ENCODE results near the gene STK4. TPM values are rescaled to one million over a fixed set of nuclear protein-coding genes. Genes with fewer than 3 reads are reported as not detected.
A peak's percentile ranks its signal among the peaks of the same experiment; 100 is the strongest.

Gene STK4
- total RNA-seq, 1 donor: 33.7 TPM

GRCh38 chr20:45113865-45114264 lies 147.6 kb downstream of the STK4 start:
- H3K79me2 ChIP-seq (ENCODE audit: insufficient read depth, low read length): no peaks in the 10 kb centered on the region
- H3K27me3 ChIP-seq (ENCODE audit: insufficient read depth, low read length): peaks cover 12% of the 10 kb centered on the region
- TF ChIP-seq, protein P1, sequence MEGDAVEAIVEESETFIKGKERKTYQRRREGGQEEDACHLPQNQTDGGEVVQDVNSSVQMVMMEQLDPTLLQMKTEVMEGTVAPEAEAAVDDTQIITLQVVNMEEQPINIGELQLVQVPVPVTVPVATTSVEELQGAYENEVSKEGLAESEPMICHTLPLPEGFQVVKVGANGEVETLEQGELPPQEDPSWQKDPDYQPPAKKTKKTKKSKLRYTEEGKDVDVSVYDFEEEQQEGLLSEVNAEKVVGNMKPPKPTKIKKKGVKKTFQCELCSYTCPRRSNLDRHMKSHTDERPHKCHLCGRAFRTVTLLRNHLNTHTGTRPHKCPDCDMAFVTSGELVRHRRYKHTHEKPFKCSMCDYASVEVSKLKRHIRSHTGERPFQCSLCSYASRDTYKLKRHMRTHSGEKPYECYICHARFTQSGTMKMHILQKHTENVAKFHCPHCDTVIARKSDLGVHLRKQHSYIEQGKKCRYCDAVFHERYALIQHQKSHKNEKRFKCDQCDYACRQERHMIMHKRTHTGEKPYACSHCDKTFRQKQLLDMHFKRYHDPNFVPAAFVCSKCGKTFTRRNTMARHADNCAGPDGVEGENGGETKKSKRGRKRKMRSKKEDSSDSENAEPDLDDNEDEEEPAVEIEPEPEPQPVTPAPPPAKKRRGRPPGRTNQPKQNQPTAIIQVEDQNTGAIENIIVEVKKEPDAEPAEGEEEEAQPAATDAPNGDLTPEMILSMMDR (IDR thresholded peaks at IDR 0.05; ENCODE audit: extremely low read depth, low read depth, low read length): no peak
- H3K4me3 ChIP-seq (ENCODE audit: insufficient read depth, low read length): no peak overlapping the region
- H3K36me3 ChIP-seq (ENCODE audit: insufficient read depth, low read length): no peaks in the 10 kb centered on the region
- no peak overlapping the region for H2AFZ ChIP-seq (ENCODE audit: low read length)
- no peaks in the 10 kb centered on the region for H3K4me1 ChIP-seq (ENCODE audit: insufficient read depth, low read length)
- no peaks in the 10 kb centered on the region for H3K9me3 ChIP-seq (ENCODE audit: low read depth, low read length)
- H3K27ac ChIP-seq (ENCODE audit: low read depth, low read length): no peak overlapping the region
- H4K20me1 ChIP-seq (ENCODE audit: insufficient read depth, low read length): no peaks in the 10 kb centered on the region
- DNase-seq (ENCODE audit: insufficient read length, low spot score, missing footprints): no peak
- H3K4me2 ChIP-seq (ENCODE audit: insufficient read depth, low read length): no peak overlapping the region

- Histone ChIP-seq H3K27me3 (ENCODE audit: insufficient read depth, low read length) (peaks cover 21% of the 10 kb centered on the region), H3K79me2 (ENCODE audit: insufficient read depth, low read length) (no peaks in the 10 kb centered on the region), H2AFZ (ENCODE audit: low read length) (no peak within 1 kb of the TSS), H3K4me1 (ENCODE audit: insufficient read depth, low read length) (no peaks in the 10 kb centered on the region), H4K20me1 (ENCODE audit: insufficient read depth, low read length) (no peaks in the 10 kb centered on the region), H3K4me2 (ENCODE audit: insufficient read depth, low read length) (no peak within 1 kb of the TSS), H3K4me3 (ENCODE audit: insufficient read depth, low read length) (no peak within 1 kb of the TSS), H3K36me3 (ENCODE audit: insufficient read depth, low read length) (no peaks in the 10 kb centered on the region), H3K9me3 (ENCODE audit: low read depth, low read length) (no peaks in the 10 kb centered on the region), H3K27ac (ENCODE audit: low read depth, low read length) (no peak within 1 kb of the TSS)
- DNase-seq (ENCODE audit: insufficient read length, low spot score, missing footprints): peak; percentile 61
- TF ChIP-seq, protein P1 (IDR thresholded peaks at IDR 0.05; ENCODE audit: extremely low read depth, low read depth, low read length): no peak
Measured at GRCh38 chr20:45114465-45115385, 148.4 kb downstream of the STK4 start, which contains the start of gene WFDC5. Gene WFDC5, minus strand, starts transcription at chr20:45115174. Its CDS starts 91 bp downstream, at chr20:45115083.

- H3K79me2 ChIP-seq (ENCODE audit: insufficient read depth, low read length): no peaks in the 10 kb centered on the region
- TF ChIP-seq, protein P1 (IDR thresholded peaks at IDR 0.05; ENCODE audit: extremely low read depth, low read depth, low read length): no peak
- H4K20me1 ChIP-seq (ENCODE audit: insufficient read depth, low read length): no peaks in the 10 kb centered on the region
- H3K4me1 ChIP-seq (ENCODE audit: insufficient read depth, low read length): no peaks in the 10 kb centered on the region
- no peak overlapping the region for H3K4me3 ChIP-seq (ENCODE audit: insufficient read depth, low read length)
- no peak overlapping the region for H2AFZ ChIP-seq (ENCODE audit: low read length)
- peak; percentile 81 for DNase-seq (ENCODE audit: insufficient read length, low spot score, missing footprints)
- H3K4me2 ChIP-seq (ENCODE audit: insufficient read depth, low read length): no peak overlapping the region
- peaks cover 26% of the 10 kb centered on the region for H3K27me3 ChIP-seq (ENCODE audit: insufficient read depth, low read length)
- no peaks in the 10 kb centered on the region for H3K36me3 ChIP-seq (ENCODE audit: insufficient read depth, low read length)
- H3K9me3 ChIP-seq (ENCODE audit: low read depth, low read length): no peaks in the 10 kb centered on the region
- H3K27ac ChIP-seq (ENCODE audit: low read depth, low read length): no peak overlapping the region
Measured at GRCh38 chr20:45115386-45115774, 149.1 kb downstream of the STK4 start.

DNA sequence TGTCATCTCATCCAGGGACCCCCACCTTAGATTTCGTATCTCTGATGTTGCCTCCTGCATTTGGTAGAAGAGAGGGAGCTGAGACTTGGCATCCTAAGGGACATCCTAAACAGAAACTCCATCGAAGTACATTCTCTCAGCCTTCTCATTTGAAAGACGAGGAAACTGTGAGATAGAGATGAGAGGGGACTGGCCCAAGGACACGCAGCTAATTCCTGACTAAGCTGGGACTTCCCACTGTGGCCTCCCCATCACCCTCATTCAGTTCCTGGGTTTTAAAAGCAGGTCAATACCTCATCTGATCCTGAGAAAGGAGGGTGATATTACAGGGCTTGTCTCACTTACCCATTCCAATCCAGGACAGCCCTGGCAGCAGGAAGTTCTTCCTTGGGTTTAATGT lies 149.5 kb downstream of the STK4 start:
- TF ChIP-seq, protein P1 (IDR thresholded peaks at IDR 0.05; ENCODE audit: extremely low read depth, low read depth, low read length): no peak
- Histone ChIP-seq H3K4me3 (ENCODE audit: insufficient read depth, low read length) (no peak overlapping the region), H3K4me2 (ENCODE audit: insufficient read depth, low read length) (no peak overlapping the region), H3K27me3 (ENCODE audit: insufficient read depth, low read length) (peaks cover 26% of the 10 kb centered on the region), H3K36me3 (ENCODE audit: insufficient read depth, low read length) (no peaks in the 10 kb centered on the region), H4K20me1 (ENCODE audit: insufficient read depth, low read length) (no peaks in the 10 kb centered on the region), H3K27ac (ENCODE audit: low read depth, low read length) (no peak overlapping the region), H3K4me1 (ENCODE audit: insufficient read depth, low read length) (no peaks in the 10 kb centered on the region), H3K79me2 (ENCODE audit: insufficient read depth, low read length) (no peaks in the 10 kb centered on the region), H3K9me3 (ENCODE audit: low read depth, low read length) (no peaks in the 10 kb centered on the region), H2AFZ (ENCODE audit: low read length) (no peak overlapping the region)
- DNase-seq (ENCODE audit: insufficient read length, low spot score, missing footprints): no peak
